ENCODE data around the gene POU6F2. TPM values are rescaled to one million over a fixed set of nuclear protein-coding genes. Genes with fewer than 3 reads are reported as not detected.

POU6F2 gene
- total and polyA plus RNA-seq, 2 of the 4 experiments (the other 2 are of a cell fraction) = not detected

DNA sequence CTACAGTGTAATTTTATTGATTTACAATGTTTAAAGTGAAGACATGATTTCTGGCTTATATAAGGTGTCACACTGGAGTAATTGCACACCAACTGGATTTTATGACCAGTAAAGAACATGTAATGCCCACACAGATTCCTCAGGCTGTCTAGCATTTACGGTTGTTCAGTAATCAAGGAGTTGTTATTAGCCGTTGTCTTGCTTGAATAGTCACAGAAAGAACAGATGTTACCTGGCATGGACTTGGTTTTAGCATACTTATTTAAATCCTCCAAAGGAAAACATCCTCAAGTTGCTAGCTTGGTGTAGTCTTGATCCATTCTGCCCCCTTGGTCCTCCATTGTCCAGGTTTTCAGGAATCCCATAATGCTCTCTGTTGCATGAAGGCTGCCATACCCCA lies 65.8 kb downstream of the POU6F2 start:
- H4K8ac ChIP-seq (ENCODE audit: low read depth in 2 of 2, low read length in 2 of 2) = no peak overlapping the region
- H3K9ac ChIP-seq (ENCODE audit: low read depth, low read length) = no peak overlapping the region
- no CpG with 5 or more reads among the region's 2 CpGs for WGBS, 2 experiments (ENCODE audit: extremely low coverage in 2 of 2, insufficient read length in 1 of 2)
- no peaks in the 10 kb centered on the region for H3K27me3 ChIP-seq (ENCODE audit: control insufficient read depth, insufficient read depth, low read length)
- H3K14ac ChIP-seq (replicated peaks; ENCODE audit: low read depth, low read length) = no peak overlapping the region
- H2AK9ac ChIP-seq (replicated peaks; ENCODE audit: low read depth, low read length, poor library complexity) = no peak overlapping the region
- H3K4me2 ChIP-seq (ENCODE audit: low read depth, low read length) = no peak overlapping the region
- ATAC-seq (ENCODE audit: low read depth) (no peak), DNase-seq (no peak)
- H3K56ac ChIP-seq (ENCODE audit: extremely low read depth, insufficient read depth, low read length) = no peak overlapping the region
- no peak overlapping the region for H3K23ac ChIP-seq (ENCODE audit: low read depth, low read length)
- no peak overlapping the region for H3K4ac ChIP-seq (ENCODE audit: low read depth, low read length)
- H3K4me1 ChIP-seq (ENCODE audit: control insufficient read depth, insufficient read depth, low read length) = no peaks in the 10 kb centered on the region
- no peak overlapping the region for H2AFZ ChIP-seq (replicated peaks; ENCODE audit: low read length, poor library complexity)
- H2BK120ac ChIP-seq (ENCODE audit: low read depth, low read length) = no peak overlapping the region
- ChIA-PET CTCF (no interaction called here), POLR2A (ENCODE audit: unreplicated experiment) (no interaction called here)
- no peaks in the 10 kb centered on the region for H3K9me3 ChIP-seq (ENCODE audit: control insufficient read depth, insufficient read depth, low read length)
- dilution Hi-C loops (cut with HindIII; ENCODE audit: low sequenced_read_pairs, unreplicated experiment) = no loop called here
- H2AK5ac ChIP-seq (ENCODE audit: low read depth, low read length) = no peak overlapping the region
- H2BK5ac ChIP-seq (ENCODE audit: low read depth, low read length, poor library complexity, severe bottlenecking) = no peak overlapping the region
- no peak overlapping the region for H4K91ac ChIP-seq (ENCODE audit: insufficient read depth, low read depth, low read length)
- no peak overlapping the region for H4K5ac ChIP-seq (ENCODE audit: low read depth, low read length)
- no peaks in the 10 kb centered on the region for H3K36me3 ChIP-seq (ENCODE audit: control insufficient read depth, insufficient read depth, low read length)
- H3K79me1 ChIP-seq (ENCODE audit: low read depth in 1 of 2, low read length in 2 of 2) = no peaks in the 10 kb centered on the region
- no TSS peak for BruUV-seq (replicated peaks)
- no peaks in the 10 kb centered on the region for H4K20me1 ChIP-seq (ENCODE audit: insufficient read depth, low read length)
- H3K18ac ChIP-seq (ENCODE audit: low read depth, low read length) = no peak overlapping the region
- intact Hi-C loops (cut with micrococcal nuclease) = loop anchor here (10.0 kb wide), 1 partner anchor 249 kb away; no protein-coding TSS in a partner anchor
- no peak overlapping the region for H3K4me3 ChIP-seq (ENCODE audit: insufficient read depth, low read depth, low read length)
- H2BK15ac ChIP-seq (ENCODE audit: low read depth, low read length) = no peak overlapping the region
- no peaks in the 10 kb centered on the region for H3K9me1 ChIP-seq (ENCODE audit: insufficient read depth, low read length)
- no peak overlapping the region for H2BK20ac ChIP-seq (ENCODE audit: low read depth, low read length)
- no peak overlapping the region for H3K27ac ChIP-seq (ENCODE audit: insufficient read depth, low read length)
- in situ Hi-C loops (cut with MboI; ENCODE audit: low sequenced_read_pairs) = no loop called here
- no peak for TF ChIP-seq RCOR1 (IDR thresholded peaks at IDR 0.05; ENCODE audit: insufficient replicate concordance, low read length)
- no peak for TF ChIP-seq SMC3 (IDR thresholded peaks at IDR 0.05; ENCODE audit: low read depth, low read length)

Data from IMR-90 (cell line).